H1 (cell line): ENCODE data around the gene MAP4K1. TPM values are rescaled to one million over a fixed set of nuclear protein-coding genes. Genes with fewer than 3 reads are reported as not detected.

Experiments used
- CTCF ChIA-PET: fragments of 300-600 bp; sonication (Branson Sonifier 250); formaldehyde crosslinking; loops from one replicate; lab custom pipeline; 2021; ENCODE audit not compliant: partially characterized antibody; lab: Charles Lee
- POLR2A ChIA-PET: fragments of 300-600 bp; sonication (Branson Sonifier 250); formaldehyde crosslinking; loops from one replicate; lab custom pipeline; 2021; ENCODE audit warnings: inconsistent platforms; ENCODE audit not compliant: partially characterized antibody; lab: Charles Lee
- DNase-seq, 2 experiments: peaks; one replicate each; pipeline versions ENCODE4 v3.0.0 to v3.0.0-alpha.2; 2010 to 2022; ENCODE audit warnings: low spot score in 2 of 2, low read depth in 1 of 2, mixed read lengths in 1 of 2
- FAIRE-seq: peaks from 2 replicates; lab custom pipeline; 2011; peaks lifted over from hg19 to GRCh38; lab: Jason Lieb, UNC
- H2AFZ ChIP-seq: 2 replicates; pipeline ENCODE4 v1.8.1; 2012; ENCODE audit warnings: low read length, inconsistent platforms
- H2AK5ac ChIP-seq: 2 replicates; pipeline ENCODE4 v1.6.1; 2013; ENCODE audit warnings: low read depth, low read length
- H2BK120ac ChIP-seq: replicated peaks from 2 replicates; pipeline ENCODE3; 2013; ENCODE audit warnings: low read depth, low read length, inconsistent platforms
- H2BK12ac ChIP-seq: 2 replicates; pipeline ENCODE4 v1.6.1; 2013; ENCODE audit warnings: low read depth, low read length
- H2BK15ac ChIP-seq: 2 replicates; pipeline ENCODE4 v1.6.1; 2013; ENCODE audit warnings: low read length
- H2BK20ac ChIP-seq: 2 replicates; pipeline ENCODE4 v1.6.1; 2013; ENCODE audit warnings: low read length
- H2BK5ac ChIP-seq: 2 replicates; pipeline ENCODE4 v1.6.1; 2013; ENCODE audit warnings: low read depth, low read length
- H3K14ac ChIP-seq: 2 replicates; pipeline ENCODE4 v1.6.1; 2013; ENCODE audit warnings: inconsistent platforms; ENCODE audit not compliant: insufficient read length
- H3K18ac ChIP-seq: 2 replicates; pipeline ENCODE4 v1.6.1; 2013; ENCODE audit warnings: low read length; ENCODE audit errors: extremely low read depth
- H3K23ac ChIP-seq: 2 replicates; pipeline ENCODE4 v1.6.1; 2013; ENCODE audit warnings: inconsistent platforms; ENCODE audit not compliant: insufficient read length
- H3K23me2 ChIP-seq: 2 replicates; pipeline ENCODE4 v1.6.1; 2013; ENCODE audit warnings: low read depth, low read length
- H3K27ac ChIP-seq: 2 replicates; pipeline ENCODE4 v1.6.1; 2011; ENCODE audit warnings: low read depth, low read length, inconsistent platforms
- H3K27me3 ChIP-seq, 4 experiments: replicated peaks in 1 of 4; 1 replicate in 1 of 4; 2 replicates in 3 of 4; pipeline versions ENCODE4 v1.6.1 to v1.8.1; 2011 to 2013; ENCODE audit warnings: low read length in 3 of 4, mild to moderate bottlenecking in 3 of 4, inconsistent platforms in 2 of 4, mixed read lengths in 2 of 4, moderate library complexity in 1 of 4; ENCODE audit not compliant: control insufficient read depth in 3 of 4, insufficient read depth in 3 of 4; ENCODE audit errors: extremely low read depth in 1 of 4
- H3K36me3 ChIP-seq, 4 experiments: 2 replicates each; pipeline versions ENCODE4 v1.6.1 to v1.8.1; 2011 to 2013; ENCODE audit warnings: mild to moderate bottlenecking in 4 of 4, low read length in 3 of 4, moderate library complexity in 2 of 4, control low read depth in 1 of 4, inconsistent platforms in 1 of 4; ENCODE audit not compliant: insufficient read depth in 4 of 4, control insufficient read depth in 2 of 4
- H3K4ac ChIP-seq: replicated peaks from 2 replicates; pipeline ENCODE3; 2013; ENCODE audit warnings: low read length, low read depth, mixed read lengths, inconsistent platforms; ENCODE audit not compliant: insufficient read length
- H3K4me1 ChIP-seq, 4 experiments: replicated peaks in 1 of 4; 1 replicate in 1 of 4; 2 replicates in 3 of 4; pipeline versions ENCODE4 v1.6.1 to v1.8.1; 2011 to 2013; ENCODE audit warnings: low read length in 3 of 4, inconsistent platforms in 2 of 4, mixed read lengths in 1 of 4; ENCODE audit not compliant: insufficient read depth in 4 of 4, control insufficient read depth in 3 of 4
- H3K4me2 ChIP-seq, 2 experiments: 2 replicates each; pipeline versions ENCODE4 v1.6.1 to v1.8.1; 2011 to 2013; ENCODE audit warnings: low read depth in 2 of 2, low read length in 2 of 2, control low read depth in 1 of 2, inconsistent platforms in 1 of 2, mild to moderate bottlenecking in 1 of 2; ENCODE audit not compliant: insufficient read depth in 1 of 2
- H3K4me3 ChIP-seq, 4 experiments: fragments of 200-600, 300-600 bp in 1 of 4; sonication (generic), shearing (Covaris generic), sonication (Bioruptor Twin) in 1 of 4; 2 replicates each; pipeline versions ENCODE4 v1.5.1 to v1.8.1; 2011 to 2016; ENCODE audit warnings: low read length in 4 of 4, low read depth in 3 of 4, control low read depth in 2 of 4, inconsistent platforms in 2 of 4, mild to moderate bottlenecking in 2 of 4, mixed read lengths in 1 of 4, moderate library complexity in 1 of 4; ENCODE audit not compliant: insufficient read depth in 2 of 4; ENCODE audit errors: extremely low read depth in 1 of 4
- H3K56ac ChIP-seq: replicated peaks from 2 replicates; pipeline ENCODE3; 2013; ENCODE audit warnings: low read depth, mild to moderate bottlenecking, mixed read lengths, low read length, inconsistent platforms; ENCODE audit not compliant: insufficient read length
- H3K79me1 ChIP-seq: 2 replicates; pipeline ENCODE4 v1.6.1; 2013; ENCODE audit warnings: low read depth, low read length, control low read depth
- H3K79me2 ChIP-seq, 2 experiments: 2 replicates each; pipeline versions ENCODE4 v1.6.1 to v1.8.1; 2012 to 2013; ENCODE audit warnings: low read length in 2 of 2, mild to moderate bottlenecking in 2 of 2, inconsistent platforms in 1 of 2; ENCODE audit not compliant: insufficient read depth in 2 of 2, control insufficient read depth in 1 of 2
- H3K9ac ChIP-seq, 4 experiments: replicated peaks in 1 of 4; 1 replicate in 1 of 4; 2 replicates in 3 of 4; pipeline versions ENCODE4 v1.6.1 to v1.8.1; 2011 to 2013; ENCODE audit warnings: low read depth in 3 of 4, low read length in 3 of 4, control low read depth in 2 of 4, mild to moderate bottlenecking in 2 of 4, moderate library complexity in 2 of 4, inconsistent platforms in 1 of 4; ENCODE audit errors: extremely low read depth in 1 of 4
- H3K9me3 ChIP-seq, 2 experiments: 2 replicates each; pipeline versions ENCODE4 v1.6.1 to v1.8.1; 2012 to 2013; ENCODE audit warnings: mild to moderate bottlenecking in 2 of 2, moderate library complexity in 2 of 2, control low read depth in 1 of 2, inconsistent platforms in 1 of 2, low read depth in 1 of 2, low read length in 1 of 2, mixed read lengths in 1 of 2; ENCODE audit not compliant: insufficient read depth in 2 of 2
- H4K20me1 ChIP-seq, 2 experiments: replicated peaks in 1 of 2; 2 replicates each; pipeline versions ENCODE3 to v1.8.1; 2011 to 2013; ENCODE audit warnings: inconsistent platforms in 2 of 2, low read length in 2 of 2, mild to moderate bottlenecking in 1 of 2; ENCODE audit not compliant: insufficient read depth in 2 of 2, control insufficient read depth in 1 of 2
- H4K5ac ChIP-seq: 2 replicates; pipeline ENCODE4 v1.6.1; 2013; ENCODE audit warnings: low read length, low read depth, mixed read lengths, inconsistent platforms; ENCODE audit not compliant: insufficient read length
- H4K8ac ChIP-seq: 2 replicates; pipeline ENCODE4 v1.8.0; 2013; ENCODE audit warnings: mild to moderate bottlenecking, moderate library complexity, low read length, inconsistent platforms; ENCODE audit not compliant: insufficient read depth; ENCODE audit errors: extremely low read depth
- H4K91ac ChIP-seq: replicated peaks from 2 replicates; pipeline ENCODE3; 2013; ENCODE audit warnings: low read length, mixed read lengths, inconsistent platforms; ENCODE audit not compliant: insufficient read length
- ASH2L ChIP-seq: fragments of 200-600, 300-600 bp; sonication (generic); IDR thresholded peaks from one replicate; pipeline ENCODE4 v1.7.1; 2017; ENCODE audit warnings: low read length
- CTBP2 ChIP-seq: IDR thresholded peaks from 2 replicates; pipeline ENCODE4 v1.7.0; 2011; ENCODE audit warnings: borderline replicate concordance, mild to moderate bottlenecking, moderate library complexity, mixed read lengths, low read length; ENCODE audit not compliant: insufficient read depth, insufficient read length
- E2F6 ChIP-seq: IDR thresholded peaks from 2 replicates; pipeline ENCODE4 v1.6.1; 2012; ENCODE audit warnings: inconsistent platforms
- JUN ChIP-seq: IDR thresholded peaks from 2 replicates; pipeline ENCODE4 v1.6.1; 2011; ENCODE audit warnings: low read depth, mild to moderate bottlenecking, improper control_type of control experiment, low read length
- KDM1A ChIP-seq: fragments of 200-600, 300-600 bp; sonication (generic); IDR thresholded peaks from 2 replicates; pipeline ENCODE4 v1.7.1; 2016; ENCODE audit warnings: mild to moderate bottlenecking, low read length, borderline replicate concordance
- NANOG ChIP-seq: IDR thresholded peaks from 2 replicates; pipeline ENCODE4 v1.6.1; 2011; ENCODE audit warnings: low read length, low read depth, mild to moderate bottlenecking, inconsistent platforms; ENCODE audit not compliant: insufficient read depth, poor library complexity, severe bottlenecking
- PHF8 ChIP-seq: fragments of 200-600 bp; sonication (generic); conservative IDR thresholded peaks from 2 replicates; pipeline ENCODE4 v1.7.1; 2012; ENCODE audit warnings: low read depth, mild to moderate bottlenecking, inconsistent platforms, low read length, moderate library complexity
- POLR2AphosphoS5 ChIP-seq: IDR thresholded peaks from 2 replicates; pipeline ENCODE4 v1.6.1; 2011; ENCODE audit warnings: low read depth, low read length
- POU5F1 ChIP-seq: IDR thresholded peaks from 2 replicates; pipeline ENCODE4 v1.6.1; 2011; ENCODE audit warnings: low read depth, mild to moderate bottlenecking, low read length, moderate library complexity
- RBBP5 ChIP-seq: IDR thresholded peaks from 2 replicates; pipeline ENCODE4 v1.7.1; 2012; ENCODE audit warnings: low read depth, mild to moderate bottlenecking, inconsistent platforms, low read length, moderate library complexity, borderline replicate concordance
- SUZ12 ChIP-seq: fragments of 200-600 bp; sonication (generic); IDR thresholded peaks from 2 replicates; pipeline ENCODE4 v1.6.1; 2012; ENCODE audit warnings: mild to moderate bottlenecking, inconsistent platforms, low read length, moderate library complexity, mixed read lengths
- TAF7 ChIP-seq: optimal IDR thresholded peaks from 2 replicates; pipeline ENCODE3; 2011; ENCODE audit warnings: low read depth, mild to moderate bottlenecking, inconsistent platforms, low read length, moderate library complexity, borderline replicate concordance
- WGBS, 2 experiments: shearing (Covaris generic) in 1 of 2; methylation state at CpG; one replicate each; pipeline versions ENCODE4 v1.1.6 to v1.1.7; 2013 to 2015; ENCODE audit warnings: low lambda C conversion rate in 2 of 2, mixed read lengths in 2 of 2, inconsistent platforms in 1 of 2, low coverage in 1 of 2, missing lambda C conversion rate in 1 of 2; ENCODE audit not compliant: insufficient replicate concordance in 2 of 2, insufficient coverage in 1 of 2, insufficient read length in 1 of 2; ENCODE audit errors: extremely low coverage in 1 of 2, missing lambda C conversion rate in 1 of 2; 5-methylcytosine and 5-hydroxymethylcytosine counted together
- polyA plus RNA-seq, 7 experiments: library from polyadenylated mRNA; depleted of rRNA in 3 of 7; stranded (reverse) in 5 of 7; unstranded in 2 of 7; fragments of >200 nt in 5 of 7; fragments of 200-250 nt in 2 of 7; gene quantifications; 1 replicate in 5 of 7; 2 replicates in 1 of 7; 4 replicates in 1 of 7; pipeline versions ENCODE4 v1.2.1 to v1.2.3, GENCODE V29; 2011 to 2013; ENCODE audit warnings: missing spikeins in 2 of 7, mixed read lengths in 2 of 7
- total RNA-seq: library from RNA; stranded (reverse); fragmentation: NEBNext Ultra II Directional; extraction: Animal tissue kit (Norgen Biotek cat#: 25700); gene quantifications from 2 replicates; pipeline ENCODE4 v1.2.1, GENCODE V29; 2021

MAP4K1 gene
- total and polyA plus RNA-seq, 2 of the 8 experiments (the other 6 are each of a cell fraction or from before 2014, with no cell fraction given), result 9.0 to 10.4 TPM

GRCh38 chr19:38654628-38655055 is 36.9 kb upstream of the MAP4K1 start:
- Histone ChIP-seq H2BK12ac (peak overlapping the region; percentile 70; the same call in 1 of the 2 replicates), H3K4me1 (peaks cover 17 to 34% (median 28%) of the 10 kb centered on the region in 4 experiments), H3K18ac (no peak overlapping the region), H3K4me2 (peak overlapping the region; percentile 19 to 62; a peak in 3 of 4 replicates), H3K36me3 (peaks cover 0 to 4% (median 0%) of the 10 kb centered on the region in 4 experiments; a peak in 1 of 8 replicates), H4K20me1 (peaks cover 26 to 45% of the 10 kb centered on the region in 2 experiments), H3K23ac (no peak overlapping the region), H3K27me3 (no peaks in the 10 kb centered on the region), H3K23me2 (peaks cover under 1% of the 10 kb centered on the region; the same call in 1 of the 2 replicates), H3K4ac (peak overlapping the region; percentile 61), H4K5ac (no peak overlapping the region), H2BK20ac (no peak overlapping the region), H3K56ac (no peak overlapping the region), H4K8ac (no peak overlapping the region), H2AK5ac (no peak overlapping the region), H2BK120ac (no peak overlapping the region), H3K4me3 (peak overlapping the region in 1 of 4 experiments; percentile 22; a peak in 1 of 8 replicates), H3K79me2 (peaks cover 45 to 100% of the 10 kb centered on the region in 2 experiments), H3K27ac (no peak overlapping the region), H3K9ac (no peak overlapping the region), H3K9me3 (no peaks in the 10 kb centered on the region), H3K79me1 (peaks cover 16% of the 10 kb centered on the region), H2BK15ac (no peak overlapping the region), H2AFZ (no peak overlapping the region), H3K14ac (no peak overlapping the region), H2BK5ac (0 out of 2 replicates have a peak overlapping the region, but pooled peaks have one; percentile 30), H4K91ac (no peak overlapping the region)
- ChIA-PET CTCF (no interaction called here), POLR2A (interaction anchor here (17.9 to 21.5 kb wide), 2 partner anchors 10 to 31 kb away, joined by 374 to 495 read pairs; no protein-coding TSS in a partner anchor)
- FAIRE-seq, result no peak
- DNase-seq, result no peak
- WGBS, 2 experiments, result 49% methylated on average over 6 of the region's 6 CpGs; no CpG with 5 or more reads in 1 of the 2 experiments
- no peak for TF ChIP-seq TAF7
- TF ChIP-seq SUZ12, result no peak
- no peak for TF ChIP-seq RBBP5
- TF ChIP-seq PHF8, result no peak
- no peak for TF ChIP-seq E2F6
- TF ChIP-seq NANOG, result no peak
- no peak for TF ChIP-seq KDM1A
- no peak for TF ChIP-seq POU5F1
- no peak for TF ChIP-seq CTBP2
- no peak for TF ChIP-seq POLR2AphosphoS5
- TF ChIP-seq JUN, result no peak
- TF ChIP-seq ASH2L, result no peak
